ENCODE measurements around the gene LRFN5. TPM values are rescaled to one million over a fixed set of nuclear protein-coding genes. Genes with fewer than 3 reads are reported as not detected.

LRFN5 gene
- total RNA-seq, 1 donor, result 1.7 TPM

GRCh38 chr14:41609704-41610183 is 3.1 kb downstream of the LRFN5 start:
- no peak for TF ChIP-seq CTCF (IDR thresholded peaks at IDR 0.05; ENCODE audit: insufficient read depth, low read depth, low read length)
- peak overlapping the region; percentile 36 for H3K4me3 ChIP-seq (ENCODE audit: low read depth, low read length)
- DNase-seq (ENCODE audit: low read depth), result peak; percentile 36

- no peak for DNase-seq (ENCODE audit: low read depth)
- H3K4me3 ChIP-seq (ENCODE audit: low read depth, low read length), result no peak overlapping the region
- no peak for TF ChIP-seq CTCF (IDR thresholded peaks at IDR 0.05; ENCODE audit: insufficient read depth, low read depth, low read length)
Observed at GRCh38 chr14:41615011-41615595, 8.4 kb downstream of the LRFN5 start.

- DNase-seq (ENCODE audit: low read depth), result no peak
- TF ChIP-seq CTCF (IDR thresholded peaks at IDR 0.05; ENCODE audit: insufficient read depth, low read depth, low read length), result no peak
Observed at GRCh38 chr14:41623736-41624135, 17.1 kb downstream of the LRFN5 start.

GRCh38 chr14:41629876-41630275 is 23.2 kb downstream of the LRFN5 start:
- TF ChIP-seq CTCF (IDR thresholded peaks at IDR 0.05; ENCODE audit: insufficient read depth, low read depth, low read length), result no peak
- H3K4me3 ChIP-seq (ENCODE audit: low read depth, low read length), result no peak overlapping the region
- no peak for DNase-seq (ENCODE audit: low read depth)

More at GRCh38 chr14:41623736-41624135, 17.1 kb downstream of the LRFN5 start:
- H3K4me3 ChIP-seq (ENCODE audit: low read depth, low read length), result no peak overlapping the region

- no peak for DNase-seq (ENCODE audit: low read depth)
- TF ChIP-seq CTCF (IDR thresholded peaks at IDR 0.05; ENCODE audit: insufficient read depth, low read depth, low read length), result no peak
- no peak overlapping the region for H3K4me3 ChIP-seq (ENCODE audit: low read depth, low read length)
Observed at GRCh38 chr14:41634286-41634685, 27.6 kb downstream of the LRFN5 start.

- DNase-seq (ENCODE audit: low read depth), result no peak
- no peak overlapping the region for H3K4me3 ChIP-seq (ENCODE audit: low read depth, low read length)
- no peak for TF ChIP-seq CTCF (IDR thresholded peaks at IDR 0.05; ENCODE audit: insufficient read depth, low read depth, low read length)
Observed at GRCh38 chr14:41636492-41637392, 30.1 kb downstream of the LRFN5 start.
